H1 (cell line): ENCODE measurements around the gene LRG1. TPM values are rescaled to one million over a fixed set of nuclear protein-coding genes. Genes with fewer than 3 reads are reported as not detected.

Source experiments
- KDM5A ChIP-seq: fragments of 200-600 bp; IDR thresholded peaks from 2 replicates; pipeline ENCODE4 v1.7.1; 2012; ENCODE audit warnings: mild to moderate bottlenecking, low read length, inconsistent platforms, mixed read lengths
- NRF1 ChIP-seq: IDR thresholded peaks from 2 replicates; pipeline ENCODE4 v1.6.1; 2011; ENCODE audit warnings: mild to moderate bottlenecking, low read depth, low read length, improper control_type of control experiment
- POU5F1 ChIP-seq: IDR thresholded peaks from 2 replicates; pipeline ENCODE4 v1.6.1; 2011; ENCODE audit warnings: low read depth, mild to moderate bottlenecking, low read length, moderate library complexity
- SP2 ChIP-seq: IDR thresholded peaks from 2 replicates; pipeline ENCODE4 v1.6.1; 2012; ENCODE audit warnings: mild to moderate bottlenecking, low read length, inconsistent platforms
- polyA plus RNA-seq, 7 experiments: library from polyadenylated mRNA; depleted of rRNA in 3 of 7; stranded (reverse) in 5 of 7; unstranded in 2 of 7; fragments of >200 nt in 5 of 7; fragments of 200-250 nt in 2 of 7; gene quantifications; 1 replicate in 5 of 7; 2 replicates in 1 of 7; 4 replicates in 1 of 7; pipeline versions ENCODE4 v1.2.1 to v1.2.3, GENCODE V29; 2011 to 2013; ENCODE audit warnings: missing spikeins in 2 of 7, mixed read lengths in 2 of 7
- total RNA-seq: library from RNA; stranded (reverse); fragmentation: NEBNext Ultra II Directional; extraction: Animal tissue kit (Norgen Biotek cat#: 25700); gene quantifications from 2 replicates; pipeline ENCODE4 v1.2.1, GENCODE V29; 2021
- TF ChIP-seq, protein P1 (sequence below): IDR thresholded peaks from 2 replicates; pipeline ENCODE4 v1.6.1; 2012; ENCODE audit warnings: low read length, inconsistent platforms

LRG1 gene
- total and polyA plus RNA-seq, 2 of the 8 experiments (the other 6 are each of a cell fraction or from before 2014, with no cell fraction given), result 0.48 to 0.79 TPM

DNA sequence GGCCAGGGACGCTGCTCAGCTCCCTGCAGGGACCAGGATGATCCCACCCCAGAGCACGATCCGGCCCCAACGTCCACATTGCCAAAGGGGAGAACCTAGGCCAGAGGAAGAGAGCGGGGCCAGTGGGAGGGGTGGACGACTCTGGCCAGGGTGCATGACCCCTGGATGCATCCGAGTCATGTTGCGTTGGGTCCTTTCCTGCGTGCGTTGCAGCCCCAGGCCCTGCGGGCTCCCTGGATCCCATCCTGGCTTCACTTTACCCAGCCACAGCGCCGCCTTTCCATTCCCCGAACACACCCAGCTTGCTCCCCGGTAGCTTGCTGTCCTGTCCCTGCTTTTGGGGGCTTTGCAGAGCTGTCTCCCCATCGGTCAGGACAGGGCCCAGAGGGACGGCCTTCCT is 32.0 kb downstream of the LRG1 start (continued):
- TF ChIP-seq, protein P1, sequence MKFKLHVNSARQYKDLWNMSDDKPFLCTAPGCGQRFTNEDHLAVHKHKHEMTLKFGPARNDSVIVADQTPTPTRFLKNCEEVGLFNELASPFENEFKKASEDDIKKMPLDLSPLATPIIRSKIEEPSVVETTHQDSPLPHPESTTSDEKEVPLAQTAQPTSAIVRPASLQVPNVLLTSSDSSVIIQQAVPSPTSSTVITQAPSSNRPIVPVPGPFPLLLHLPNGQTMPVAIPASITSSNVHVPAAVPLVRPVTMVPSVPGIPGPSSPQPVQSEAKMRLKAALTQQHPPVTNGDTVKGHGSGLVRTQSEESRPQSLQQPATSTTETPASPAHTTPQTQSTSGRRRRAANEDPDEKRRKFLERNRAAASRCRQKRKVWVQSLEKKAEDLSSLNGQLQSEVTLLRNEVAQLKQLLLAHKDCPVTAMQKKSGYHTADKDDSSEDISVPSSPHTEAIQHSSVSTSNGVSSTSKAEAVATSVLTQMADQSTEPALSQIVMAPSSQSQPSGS, result no peak
- TF ChIP-seq NRF1 (no peak), POU5F1 (no peak), KDM5A (no peak), SP2 (no peak)
